Mesothelial cell of epicardium (in vitro differentiated cells): Measurements from ENCODE around the gene PPP1R1B. TPM values are rescaled to one million over a fixed set of nuclear protein-coding genes. Genes with fewer than 3 reads are reported as not detected.

Experiments
- DNase-seq, 2 experiments: peaks; one replicate each; pipeline ENCODE4 v3.0.0; 2021; ENCODE audit warnings: low spot score in 2 of 2; ENCODE audit not compliant: unreplicated experiment in 2 of 2
- H3K27ac Mint-ChIP-seq: 2 replicates; pipeline ENCODE4 v1.8.0; 2021; ENCODE audit warnings: mixed read lengths
- H3K27me3 Mint-ChIP-seq: 2 replicates; pipeline ENCODE4 v1.8.0; 2021; ENCODE audit warnings: low read depth, mixed read lengths
- H3K36me3 Mint-ChIP-seq: 2 replicates; pipeline ENCODE4 v1.8.0; 2021; ENCODE audit warnings: mixed read lengths
- H3K4me1 Mint-ChIP-seq: 2 replicates; pipeline ENCODE4 v1.8.0; 2021; ENCODE audit warnings: mixed read lengths
- H3K4me3 Mint-ChIP-seq: 2 replicates; pipeline ENCODE4 v1.8.0; 2021; ENCODE audit warnings: mild to moderate bottlenecking, moderate library complexity, mixed read lengths
- H3K9me3 Mint-ChIP-seq: 2 replicates; pipeline ENCODE4 v1.8.0; 2021; ENCODE audit warnings: mixed read lengths
- total RNA-seq: library from RNA; stranded (reverse); gene quantifications from 3 replicates; pipeline ENCODE4 v1.2.1, GENCODE V29; 2021
- TF ChIP-seq, protein P1 (sequence below): fragments of 200-600 bp; sonication (generic); IDR thresholded peaks from one replicate; pipeline ENCODE4 v1.5.0; 2021; ENCODE audit warnings: antibody characterized with exemption; ENCODE audit not compliant: unreplicated experiment

The PPP1R1B gene
- total RNA-seq, 1 donor from 2014 or later, result 0.58 TPM

DNA sequence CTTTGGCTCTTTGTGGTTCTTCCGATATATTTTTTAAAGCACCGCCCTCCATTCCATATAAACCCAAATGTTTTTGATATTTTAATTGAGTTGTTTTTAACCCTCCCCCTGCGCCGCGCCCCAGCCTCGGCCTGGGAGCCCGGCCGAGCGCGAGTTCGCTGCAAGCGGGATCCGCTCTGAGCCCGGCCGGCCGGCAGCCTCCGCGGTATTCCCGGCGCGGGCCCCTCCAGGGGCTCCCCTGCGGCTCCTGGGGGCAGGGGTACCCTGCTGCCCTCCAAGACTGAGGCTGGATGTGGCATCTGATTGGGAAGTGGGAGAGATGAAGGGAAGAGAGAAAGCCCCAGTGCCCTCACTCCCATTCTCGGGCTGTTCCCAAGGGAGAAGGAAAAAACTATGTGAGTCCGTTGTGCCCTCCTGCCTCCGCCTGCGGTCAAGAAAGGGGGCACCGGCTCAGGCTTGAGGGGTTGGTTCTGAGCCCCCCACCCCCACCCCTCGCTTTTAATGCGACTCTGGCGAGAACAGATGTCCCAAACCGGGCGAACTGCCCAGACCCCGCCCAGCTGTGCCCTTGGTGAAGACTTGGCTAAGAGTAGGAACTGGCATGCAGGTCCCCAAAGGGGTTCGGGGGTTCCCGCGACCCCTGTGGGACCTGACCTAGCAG lies 27.6 kb upstream of the PPP1R1B start:
- DNase-seq, result no peak
- Mint-ChIP-seq H3K9me3 (no peaks in the 10 kb centered on the region), H3K4me3 (no peak overlapping the region), H3K27me3 (peaks cover 99% of the 10 kb centered on the region), H3K4me1 (peaks cover 6% of the 10 kb centered on the region), H3K27ac (no peak overlapping the region), H3K36me3 (no peaks in the 10 kb centered on the region)
- TF ChIP-seq, protein P1, sequence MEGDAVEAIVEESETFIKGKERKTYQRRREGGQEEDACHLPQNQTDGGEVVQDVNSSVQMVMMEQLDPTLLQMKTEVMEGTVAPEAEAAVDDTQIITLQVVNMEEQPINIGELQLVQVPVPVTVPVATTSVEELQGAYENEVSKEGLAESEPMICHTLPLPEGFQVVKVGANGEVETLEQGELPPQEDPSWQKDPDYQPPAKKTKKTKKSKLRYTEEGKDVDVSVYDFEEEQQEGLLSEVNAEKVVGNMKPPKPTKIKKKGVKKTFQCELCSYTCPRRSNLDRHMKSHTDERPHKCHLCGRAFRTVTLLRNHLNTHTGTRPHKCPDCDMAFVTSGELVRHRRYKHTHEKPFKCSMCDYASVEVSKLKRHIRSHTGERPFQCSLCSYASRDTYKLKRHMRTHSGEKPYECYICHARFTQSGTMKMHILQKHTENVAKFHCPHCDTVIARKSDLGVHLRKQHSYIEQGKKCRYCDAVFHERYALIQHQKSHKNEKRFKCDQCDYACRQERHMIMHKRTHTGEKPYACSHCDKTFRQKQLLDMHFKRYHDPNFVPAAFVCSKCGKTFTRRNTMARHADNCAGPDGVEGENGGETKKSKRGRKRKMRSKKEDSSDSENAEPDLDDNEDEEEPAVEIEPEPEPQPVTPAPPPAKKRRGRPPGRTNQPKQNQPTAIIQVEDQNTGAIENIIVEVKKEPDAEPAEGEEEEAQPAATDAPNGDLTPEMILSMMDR, result no peak

DNA sequence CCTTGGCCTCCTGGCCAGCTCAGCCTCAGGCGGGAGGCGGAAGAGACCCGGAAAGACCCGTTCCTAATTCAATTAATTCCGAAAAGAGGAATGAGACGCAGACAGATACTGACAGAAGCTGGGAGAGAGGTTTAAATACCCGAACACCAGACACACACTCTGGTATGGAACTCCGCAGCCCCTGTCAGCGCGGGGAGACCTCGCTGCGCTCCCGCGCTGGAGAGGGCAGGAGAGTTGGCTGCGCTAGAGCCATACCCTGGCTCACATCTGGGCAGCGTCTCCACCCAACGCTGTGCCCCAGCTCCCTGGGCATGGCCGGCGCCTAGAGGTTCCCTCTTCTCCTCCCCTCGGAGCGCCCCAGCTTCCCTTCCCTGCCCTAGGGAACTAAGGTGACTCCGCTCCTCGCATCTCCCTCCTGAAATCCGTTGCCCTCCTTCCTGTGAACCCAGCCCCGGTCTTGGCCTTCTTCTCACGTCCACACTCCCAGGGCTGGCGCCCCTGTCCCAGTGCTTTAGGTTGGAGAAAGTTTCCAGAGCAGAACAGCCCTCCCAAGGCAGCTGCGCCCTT lies 27.0 kb upstream of the PPP1R1B start:
- Mint-ChIP-seq H3K9me3 (no peaks in the 10 kb centered on the region), H3K36me3 (no peaks in the 10 kb centered on the region), H3K4me3 (no peak overlapping the region), H3K4me1 (peaks cover 6% of the 10 kb centered on the region), H3K27ac (no peak overlapping the region), H3K27me3 (peaks cover 98% of the 10 kb centered on the region)
- TF ChIP-seq, protein P1, result no peak
- DNase-seq, result no peak

DNA sequence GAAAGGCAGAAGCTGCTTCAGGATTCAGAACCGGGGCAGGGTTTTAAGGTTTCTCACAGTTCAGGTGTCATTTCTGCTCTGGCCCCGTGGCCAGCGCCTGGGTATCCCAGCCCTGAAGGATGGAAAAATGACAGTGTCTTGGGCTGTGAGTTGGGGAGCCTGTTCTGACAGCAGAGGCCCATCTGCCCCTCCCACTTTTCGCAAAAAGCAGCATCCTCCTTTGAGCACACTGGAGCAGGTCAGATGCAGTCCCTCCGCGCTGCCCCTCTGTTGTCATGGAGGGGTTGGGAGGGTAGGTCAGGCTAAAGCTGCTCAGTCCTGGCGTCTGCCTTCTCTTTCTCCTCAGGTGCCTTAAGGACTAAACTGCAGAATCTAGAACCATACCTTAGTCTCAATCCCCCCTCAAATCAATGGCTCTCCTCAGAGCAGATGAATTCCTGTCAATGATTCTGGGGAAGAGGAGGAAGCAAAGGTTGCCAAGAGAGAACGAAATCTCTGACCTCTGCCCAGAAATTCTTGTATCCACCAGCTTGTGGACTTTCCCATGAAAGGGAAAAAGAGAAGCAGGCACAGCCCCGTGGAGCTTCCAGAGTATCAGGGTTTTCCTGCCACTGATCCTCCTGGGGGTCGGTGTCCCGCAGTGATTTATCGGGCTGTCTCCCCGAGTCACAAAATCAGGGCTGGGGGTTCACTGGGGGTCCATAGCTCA lies 26.3 kb upstream of the PPP1R1B start:
- no peak overlapping the region for H3K27ac Mint-ChIP-seq
- DNase-seq, result no peak

DNA sequence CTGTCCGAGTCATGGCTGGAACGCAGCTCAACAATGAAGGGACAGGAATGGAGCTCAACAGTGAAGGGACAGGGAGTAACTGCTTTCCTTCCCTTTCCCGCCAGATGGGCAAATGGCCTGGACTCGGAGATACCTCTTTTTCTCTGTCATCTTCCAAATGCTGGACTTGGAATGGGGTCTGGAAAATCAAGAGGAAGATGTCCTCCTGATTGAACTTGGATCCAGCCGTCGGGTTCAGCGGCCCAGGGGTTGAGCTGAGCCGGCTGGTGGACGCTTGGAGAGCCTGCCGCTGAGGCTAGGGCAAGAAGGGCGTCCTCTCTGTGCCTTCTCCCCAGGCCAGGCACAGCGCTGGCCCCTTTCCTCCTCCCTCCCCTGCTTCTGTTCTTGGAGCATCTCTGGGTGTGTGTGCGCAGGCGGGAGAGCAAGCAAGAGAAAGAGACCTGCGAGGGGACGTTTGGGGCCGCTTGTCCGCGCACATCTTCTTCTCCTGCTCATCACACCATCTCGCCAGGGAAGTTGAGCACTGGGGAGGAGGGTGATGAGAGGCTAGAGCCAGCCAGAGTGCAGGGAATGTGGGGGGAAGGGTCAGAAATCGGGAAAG lies 25.7 kb upstream of the PPP1R1B start:
- no peak for DNase-seq
- no peaks in the 10 kb centered on the region for H3K9me3 Mint-ChIP-seq
- no peaks in the 10 kb centered on the region for H3K36me3 Mint-ChIP-seq
- no peak overlapping the region for H3K27ac Mint-ChIP-seq
- TF ChIP-seq, protein P1, result no peak
- peaks cover 97% of the 10 kb centered on the region for H3K27me3 Mint-ChIP-seq
- H3K4me1 Mint-ChIP-seq, result peaks cover 7% of the 10 kb centered on the region
- no peak overlapping the region for H3K4me3 Mint-ChIP-seq

More for the DNA sequence above, 26.3 kb upstream of the PPP1R1B start:
- TF ChIP-seq, protein P1, result no peak
- H3K27me3 Mint-ChIP-seq, result peaks cover 98% of the 10 kb centered on the region
- peaks cover 7% of the 10 kb centered on the region for H3K4me1 Mint-ChIP-seq
- H3K9me3 Mint-ChIP-seq, result no peaks in the 10 kb centered on the region
- no peak overlapping the region for H3K4me3 Mint-ChIP-seq
- H3K36me3 Mint-ChIP-seq, result no peaks in the 10 kb centered on the region

DNA sequence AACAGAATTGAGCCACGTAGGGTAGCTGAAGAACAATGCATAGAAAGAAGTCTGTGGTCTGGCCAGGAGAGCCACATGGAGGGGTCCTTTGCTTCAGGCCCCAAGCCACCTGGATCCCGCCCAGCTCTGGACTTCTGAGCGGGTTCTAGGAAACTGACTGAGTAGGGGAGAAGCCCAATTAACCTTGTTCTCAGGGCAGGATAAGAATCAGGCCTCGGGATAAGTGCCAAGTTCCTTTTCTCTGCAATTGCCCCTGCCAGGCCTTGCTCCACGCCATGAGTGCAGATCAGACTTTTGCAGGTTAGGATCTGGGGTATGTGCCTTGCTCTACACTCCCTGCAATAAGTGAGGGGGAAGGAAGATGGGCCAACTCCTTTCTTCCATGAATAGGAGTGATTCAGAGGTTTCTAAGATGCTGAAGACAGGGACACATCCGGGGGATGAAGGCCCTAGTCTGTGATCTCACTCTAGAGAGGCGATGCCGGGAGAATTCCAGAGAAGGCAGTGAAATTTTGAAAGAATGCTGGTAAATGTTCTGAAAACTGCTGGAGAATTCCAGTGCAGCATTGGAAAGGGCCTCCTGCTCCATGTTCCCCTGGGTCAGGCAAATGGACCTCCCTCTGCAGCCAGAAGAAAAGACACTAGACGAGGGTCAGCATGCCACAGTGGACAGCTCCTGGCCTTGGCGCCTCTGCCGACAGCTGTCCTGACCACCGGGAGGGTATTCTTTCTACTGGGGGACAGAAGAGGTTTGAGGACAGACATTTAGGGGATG lies 24.8 kb upstream of the PPP1R1B start:
- Mint-ChIP-seq H3K4me1 (peaks cover 7% of the 10 kb centered on the region), H3K4me3 (no peak overlapping the region)
- DNase-seq, result no peak

More for the DNA sequence above, 24.8 kb upstream of the PPP1R1B start:
- no peaks in the 10 kb centered on the region for H3K9me3 Mint-ChIP-seq
- peaks cover 95% of the 10 kb centered on the region for H3K27me3 Mint-ChIP-seq
- TF ChIP-seq, protein P1, result no peak
- H3K27ac Mint-ChIP-seq, result no peak overlapping the region
- H3K36me3 Mint-ChIP-seq, result no peaks in the 10 kb centered on the region
